HFF-Myc (cell line): ENCODE results near the gene RIMKLA.

Source experiments
- DNase-seq: peaks from one replicate; pipeline ENCODE4 v3.0.0-alpha.2; 2011; ENCODE audit warnings: low read depth; ENCODE audit errors: extremely low read depth
- H3K4me3 ChIP-seq: replicated peaks from 2 replicates; pipeline ENCODE4 v1.5.1; 2011; ENCODE audit warnings: low read depth, mild to moderate bottlenecking, control low read depth, low read length
- TF ChIP-seq, protein P1 (sequence below): IDR thresholded peaks from 2 replicates; pipeline ENCODE4 v1.5.1; 2012; ENCODE audit warnings: mild to moderate bottlenecking, low read depth, low read length, control low read depth; ENCODE audit errors: missing control alignments

Gene RIMKLA

GRCh38 chr1:42469727-42470126 is 89.1 kb downstream of the RIMKLA start:
- H3K4me3 ChIP-seq, result no peak overlapping the region
- DNase-seq, result no peak
- TF ChIP-seq, protein P1, sequence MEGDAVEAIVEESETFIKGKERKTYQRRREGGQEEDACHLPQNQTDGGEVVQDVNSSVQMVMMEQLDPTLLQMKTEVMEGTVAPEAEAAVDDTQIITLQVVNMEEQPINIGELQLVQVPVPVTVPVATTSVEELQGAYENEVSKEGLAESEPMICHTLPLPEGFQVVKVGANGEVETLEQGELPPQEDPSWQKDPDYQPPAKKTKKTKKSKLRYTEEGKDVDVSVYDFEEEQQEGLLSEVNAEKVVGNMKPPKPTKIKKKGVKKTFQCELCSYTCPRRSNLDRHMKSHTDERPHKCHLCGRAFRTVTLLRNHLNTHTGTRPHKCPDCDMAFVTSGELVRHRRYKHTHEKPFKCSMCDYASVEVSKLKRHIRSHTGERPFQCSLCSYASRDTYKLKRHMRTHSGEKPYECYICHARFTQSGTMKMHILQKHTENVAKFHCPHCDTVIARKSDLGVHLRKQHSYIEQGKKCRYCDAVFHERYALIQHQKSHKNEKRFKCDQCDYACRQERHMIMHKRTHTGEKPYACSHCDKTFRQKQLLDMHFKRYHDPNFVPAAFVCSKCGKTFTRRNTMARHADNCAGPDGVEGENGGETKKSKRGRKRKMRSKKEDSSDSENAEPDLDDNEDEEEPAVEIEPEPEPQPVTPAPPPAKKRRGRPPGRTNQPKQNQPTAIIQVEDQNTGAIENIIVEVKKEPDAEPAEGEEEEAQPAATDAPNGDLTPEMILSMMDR, result no peak
